ENCODE data around the gene DCTD. TPM values are rescaled to one million over a fixed set of nuclear protein-coding genes. Genes with fewer than 3 reads are reported as not detected.

The DCTD gene
- total RNA-seq, 1 experiment from 2014 or later, result 100 TPM

DNA sequence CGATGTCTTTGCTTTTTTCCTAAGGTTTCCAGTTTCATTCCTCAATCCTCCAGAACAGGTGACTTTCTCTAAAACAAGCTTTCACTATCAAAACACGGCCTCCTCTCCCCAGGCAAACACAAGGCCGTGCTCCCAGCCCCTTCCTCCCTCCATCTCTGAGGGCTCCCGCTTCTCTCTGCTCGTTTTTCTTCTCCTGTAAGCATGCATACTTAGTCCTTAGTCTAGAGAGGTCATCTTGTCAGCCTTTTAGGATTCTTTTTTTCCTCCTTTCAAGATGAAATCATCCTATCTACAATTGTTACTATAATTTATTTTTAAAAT lies 18.7 kb downstream of the DCTD start:
- no peak overlapping the region for H3K4ac ChIP-seq (ENCODE audit: low read depth, low read length)
- H3K4me1 Mint-ChIP-seq, result peaks cover 0 to 6% of the 10 kb centered on the region in 2 experiments; a peak in 1 of 4 replicates
- H3K27ac Mint-ChIP-seq, result peak overlapping the region in 2 of 3 experiments; percentile 30 to 34; a peak in 2 of 7 replicates
- H3K27me3 ChIP-seq (ENCODE audit: insufficient read depth, low read length), result no peaks in the 10 kb centered on the region
- no peaks in the 10 kb centered on the region for H3K27me3 Mint-ChIP-seq (ENCODE audit: low read depth)
- no peaks in the 10 kb centered on the region for H3K9me3 Mint-ChIP-seq
- H3K27ac ChIP-seq (ENCODE audit: insufficient read length, low read depth, low read length), result no peak overlapping the region
- no peak overlapping the region for H2AFZ ChIP-seq (ENCODE audit: low read length)
- TF ChIP-seq, protein P1, sequence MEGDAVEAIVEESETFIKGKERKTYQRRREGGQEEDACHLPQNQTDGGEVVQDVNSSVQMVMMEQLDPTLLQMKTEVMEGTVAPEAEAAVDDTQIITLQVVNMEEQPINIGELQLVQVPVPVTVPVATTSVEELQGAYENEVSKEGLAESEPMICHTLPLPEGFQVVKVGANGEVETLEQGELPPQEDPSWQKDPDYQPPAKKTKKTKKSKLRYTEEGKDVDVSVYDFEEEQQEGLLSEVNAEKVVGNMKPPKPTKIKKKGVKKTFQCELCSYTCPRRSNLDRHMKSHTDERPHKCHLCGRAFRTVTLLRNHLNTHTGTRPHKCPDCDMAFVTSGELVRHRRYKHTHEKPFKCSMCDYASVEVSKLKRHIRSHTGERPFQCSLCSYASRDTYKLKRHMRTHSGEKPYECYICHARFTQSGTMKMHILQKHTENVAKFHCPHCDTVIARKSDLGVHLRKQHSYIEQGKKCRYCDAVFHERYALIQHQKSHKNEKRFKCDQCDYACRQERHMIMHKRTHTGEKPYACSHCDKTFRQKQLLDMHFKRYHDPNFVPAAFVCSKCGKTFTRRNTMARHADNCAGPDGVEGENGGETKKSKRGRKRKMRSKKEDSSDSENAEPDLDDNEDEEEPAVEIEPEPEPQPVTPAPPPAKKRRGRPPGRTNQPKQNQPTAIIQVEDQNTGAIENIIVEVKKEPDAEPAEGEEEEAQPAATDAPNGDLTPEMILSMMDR (conservative IDR thresholded peaks at IDR 0.05), result no peak
- H2AK5ac ChIP-seq (ENCODE audit: insufficient read length, low read length), result no peak overlapping the region
- H2BK120ac ChIP-seq (ENCODE audit: low read depth, low read length, poor library complexity, severe bottlenecking), result no peak overlapping the region
- H4K5ac ChIP-seq (ENCODE audit: insufficient read length, low read depth, low read length), result no peak overlapping the region
- H3K4me2 ChIP-seq (ENCODE audit: insufficient read depth, insufficient read length, low read length), result no peak overlapping the region
- H3K9me3 ChIP-seq (ENCODE audit: control insufficient read depth, low read depth, low read length), result no peaks in the 10 kb centered on the region
- no peak overlapping the region for H3T11ph ChIP-seq (ENCODE audit: low read length)
- no peak overlapping the region for H2BK12ac ChIP-seq (ENCODE audit: insufficient read length, low read depth, low read length)
- H3K79me1 ChIP-seq (ENCODE audit: insufficient read depth, low read depth, low read length, poor library complexity, severe bottlenecking), result no peaks in the 10 kb centered on the region
- no peak overlapping the region for H4K91ac ChIP-seq (ENCODE audit: insufficient read length, low read depth, low read length)
- H3K9ac ChIP-seq (ENCODE audit: extremely low read depth, insufficient read length, low read length), result no peak overlapping the region
- H2BK5ac ChIP-seq (ENCODE audit: insufficient read length, low read length), result no peak overlapping the region
- H3K23ac ChIP-seq (ENCODE audit: insufficient read length, low read depth, low read length), result no peak overlapping the region
- H3K4me1 ChIP-seq (ENCODE audit: insufficient read depth, low read length), result no peaks in the 10 kb centered on the region
- no peak overlapping the region for H3K56ac ChIP-seq (ENCODE audit: insufficient read length, low read depth, low read length)
- H3K4me3 Mint-ChIP-seq, result no peak overlapping the region
- no peak overlapping the region for H3K18ac ChIP-seq (ENCODE audit: insufficient read length, low read depth, low read length)
- WGBS (ENCODE audit: extremely low coverage, insufficient read length, low lambda C conversion rate), result no CpG with 5 or more reads among the region's 5 CpGs
- peaks cover 1% of the 10 kb centered on the region; the same call in 1 of the 2 replicates for H3K79me2 ChIP-seq (ENCODE audit: insufficient read depth, low read length)
- H4K20me1 ChIP-seq (ENCODE audit: control insufficient read depth, insufficient read depth, insufficient read length), result no peaks in the 10 kb centered on the region
- H4K8ac ChIP-seq (replicated peaks; ENCODE audit: insufficient read length, low read depth, low read length), result no peak overlapping the region
- H3K23me2 ChIP-seq (ENCODE audit: insufficient read length, low read depth, low read length, poor library complexity, severe bottlenecking), result no peaks in the 10 kb centered on the region
- no peak for DNase-seq
- peaks cover 7 to 81% (median 53%) of the 10 kb centered on the region in 3 experiments; a peak in 6 of 7 replicates for H3K36me3 Mint-ChIP-seq (ENCODE audit: insufficient read depth in 1 of 3, low read depth in 3 of 3)
- no peak overlapping the region for H2BK15ac ChIP-seq (ENCODE audit: low read depth, low read length)
- H3K14ac ChIP-seq (ENCODE audit: insufficient read depth, low read length), result no peak overlapping the region
- H2BK20ac ChIP-seq (ENCODE audit: low read depth, low read length, poor library complexity, severe bottlenecking), result no peak overlapping the region
